SK-N-SH (cell line): ENCODE data around the gene ZNF584. TPM values are rescaled to one million over a fixed set of nuclear protein-coding genes. Genes with fewer than 3 reads are reported as not detected.

Experiments used
- CTCF ChIA-PET: fragments of 300-600, 350-600 bp; formaldehyde crosslinking; extraction: SDS; loops from one replicate; lab custom pipeline; 2021; lab: Yijun Ruan, JAX
- POLR2A ChIA-PET: fragments of 350-600 bp; sonication (Branson Sonifier 250); formaldehyde crosslinking; extraction: SDS; loops from one replicate; lab custom pipeline; 2020; ENCODE audit warnings: antibody characterized with exemption, inconsistent platforms; lab: Yijun Ruan, JAX
- DNase-seq: peaks from one replicate; pipeline ENCODE4 v3.0.0; 2012
- H2AFZ ChIP-seq: fragments of 200-600 bp; sonication (generic); 2 replicates; pipeline ENCODE4 v1.8.1; 2016; ENCODE audit warnings: antibody characterized with exemption, mild to moderate bottlenecking, low read depth
- H3F3A ChIP-seq: fragments of 200-600 bp; sonication (generic); replicated peaks from 2 replicates; pipeline ENCODE3; 2016; ENCODE audit warnings: antibody characterized with exemption, mild to moderate bottlenecking; ENCODE audit not compliant: insufficient read depth
- H3K27ac ChIP-seq, 2 experiments: fragments of 200-500 bp in 1 of 2; fragments of 200-600 bp in 1 of 2; sonication (Bioruptor generic) in 1 of 2; sonication (generic), shearing (Covaris generic) in 1 of 2; 2 replicates each; pipeline versions ENCODE4 v1.5.1 to v1.6.1; 2014 to 2016; ENCODE audit warnings: low read depth in 2 of 2, inconsistent platforms in 1 of 2, low read length in 1 of 2, mild to moderate bottlenecking in 1 of 2, mixed read lengths in 1 of 2
- H3K27me3 ChIP-seq: fragments of 200-600 bp; sonication (generic), shearing (Covaris generic); 2 replicates; pipeline ENCODE4 v1.6.1; 2016; ENCODE audit warnings: mixed run types; ENCODE audit not compliant: insufficient read depth
- H3K36me3 ChIP-seq, 2 experiments: fragments of 200-500 bp in 1 of 2; fragments of 200-600 bp in 1 of 2; sonication (Bioruptor generic) in 1 of 2; sonication (generic) in 1 of 2; replicated peaks in 1 of 2; 2 replicates each; pipeline versions ENCODE3 to v1.5.1; 2014 to 2016; ENCODE audit warnings: low read length in 1 of 2, mild to moderate bottlenecking in 1 of 2; ENCODE audit not compliant: insufficient read depth in 2 of 2, control insufficient read depth in 1 of 2
- H3K4me1 ChIP-seq, 2 experiments: fragments of 200-500 bp in 1 of 2; fragments of 200-600 bp in 1 of 2; sonication (Bioruptor generic) in 1 of 2; sonication (generic), shearing (Covaris generic) in 1 of 2; 2 replicates each; pipeline versions ENCODE4 v1.5.1 to v1.6.1; 2014 to 2016; ENCODE audit warnings: low read depth in 1 of 2, low read length in 1 of 2, mixed run types in 1 of 2; ENCODE audit not compliant: insufficient read depth in 2 of 2, control insufficient read depth in 1 of 2
- H3K4me2 ChIP-seq: fragments of 200-600 bp; sonication (generic), shearing (Covaris generic); 2 replicates; pipeline ENCODE4 v1.6.1; 2017; ENCODE audit warnings: mixed run types
- H3K4me3 ChIP-seq, 2 experiments: fragments of 200-500 bp in 1 of 2; fragments of 200-600 bp in 1 of 2; sonication (Bioruptor generic) in 1 of 2; sonication (generic), shearing (Covaris generic) in 1 of 2; 2 replicates each; pipeline versions ENCODE4 v1.5.1 to v1.8.1; 2014 to 2016; ENCODE audit warnings: low read depth in 2 of 2, inconsistent platforms in 1 of 2, low read length in 1 of 2, mild to moderate bottlenecking in 1 of 2, mixed read lengths in 1 of 2, moderate library complexity in 1 of 2
- H3K79me2 ChIP-seq: fragments of 200-600 bp; sonication (generic); 2 replicates; pipeline ENCODE4 v1.8.1; 2017; ENCODE audit warnings: mild to moderate bottlenecking; ENCODE audit not compliant: insufficient read depth
- H3K9ac ChIP-seq: fragments of 200-600 bp; sonication (generic); 2 replicates; pipeline ENCODE4 v1.6.1; 2017; ENCODE audit warnings: mixed run types
- H3K9me2 ChIP-seq: fragments of 200-600 bp; sonication (generic); 2 replicates; pipeline ENCODE4 v1.6.1; 2017; ENCODE audit warnings: mixed run types
- H3K9me3 ChIP-seq: fragments of 200-600 bp; sonication (generic); 2 replicates; pipeline ENCODE4 v1.6.1; 2017; ENCODE audit warnings: mixed run types, mild to moderate bottlenecking, moderate library complexity
- H4K20me1 ChIP-seq: fragments of 200-600 bp; sonication (generic); 2 replicates; pipeline ENCODE4 v1.6.1; 2017; ENCODE audit warnings: mild to moderate bottlenecking, mixed run types; ENCODE audit not compliant: insufficient read depth
- CHD2 ChIP-seq: fragments of 150-350 bp; IDR thresholded peaks from 2 replicates; pipeline ENCODE4 v1.6.1; 2018; ENCODE audit warnings: low read length; ENCODE audit not compliant: partially characterized antibody
- ELF1 ChIP-seq: IDR thresholded peaks from 2 replicates; pipeline ENCODE4 v1.4.0; 2012
- GABPA ChIP-seq: IDR thresholded peaks from 2 replicates; pipeline ENCODE4 v1.4.0; 2012; ENCODE audit warnings: low read depth, mild to moderate bottlenecking
- JUND ChIP-seq: IDR thresholded peaks from 2 replicates; pipeline ENCODE4 v1.4.0; 2012
- MEF2A ChIP-seq: IDR thresholded peaks from 2 replicates; pipeline ENCODE4 v1.4.0; 2012; ENCODE audit warnings: low read depth, borderline replicate concordance
- POLR2AphosphoS5 ChIP-seq: IDR thresholded peaks from 2 replicates; pipeline ENCODE4 v1.6.1; 2012; ENCODE audit warnings: low read depth, low read length
- RCOR1 ChIP-seq: fragments of 150-350 bp; IDR thresholded peaks from 2 replicates; pipeline ENCODE4 v1.6.1; 2017; ENCODE audit warnings: antibody characterized with exemption, low read length
- SIN3A ChIP-seq: IDR thresholded peaks from 2 replicates; pipeline ENCODE4 v1.6.1; 2012; ENCODE audit warnings: low read depth, mild to moderate bottlenecking, low read length, moderate library complexity, borderline replicate concordance
- YY1 ChIP-seq: IDR thresholded peaks from 2 replicates; pipeline ENCODE4 v1.4.0; 2012; ENCODE audit warnings: low read depth, mild to moderate bottlenecking
- ZBTB33 ChIP-seq: IDR thresholded peaks from 2 replicates; pipeline ENCODE4 v1.4.0; 2012; ENCODE audit warnings: low read depth, borderline replicate concordance
- WGBS: methylation state at CpG from one replicate; pipeline ENCODE4 v1.1.6; 2017; ENCODE audit warnings: low lambda C conversion rate; 5-methylcytosine and 5-hydroxymethylcytosine counted together
- polyA plus RNA-seq, 3 experiments: library from polyadenylated mRNA; depleted of rRNA; stranded (reverse); fragments of >200 nt; gene quantifications; 2 replicates each; pipeline ENCODE4 v1.2.3, GENCODE V29; 2012
- TF ChIP-seq, protein P1 (sequence below): IDR thresholded peaks from 2 replicates; pipeline ENCODE4; 2012
- TF ChIP-seq, protein P2 (sequence below): IDR thresholded peaks from 2 replicates; pipeline ENCODE4 v1.4.0; 2012; ENCODE audit warnings: low read depth, borderline replicate concordance

Gene ZNF584
- polyA plus RNA-seq, 1 of the 3 experiments (the other 2 are of a cell fraction): 9.4 TPM

DNA sequence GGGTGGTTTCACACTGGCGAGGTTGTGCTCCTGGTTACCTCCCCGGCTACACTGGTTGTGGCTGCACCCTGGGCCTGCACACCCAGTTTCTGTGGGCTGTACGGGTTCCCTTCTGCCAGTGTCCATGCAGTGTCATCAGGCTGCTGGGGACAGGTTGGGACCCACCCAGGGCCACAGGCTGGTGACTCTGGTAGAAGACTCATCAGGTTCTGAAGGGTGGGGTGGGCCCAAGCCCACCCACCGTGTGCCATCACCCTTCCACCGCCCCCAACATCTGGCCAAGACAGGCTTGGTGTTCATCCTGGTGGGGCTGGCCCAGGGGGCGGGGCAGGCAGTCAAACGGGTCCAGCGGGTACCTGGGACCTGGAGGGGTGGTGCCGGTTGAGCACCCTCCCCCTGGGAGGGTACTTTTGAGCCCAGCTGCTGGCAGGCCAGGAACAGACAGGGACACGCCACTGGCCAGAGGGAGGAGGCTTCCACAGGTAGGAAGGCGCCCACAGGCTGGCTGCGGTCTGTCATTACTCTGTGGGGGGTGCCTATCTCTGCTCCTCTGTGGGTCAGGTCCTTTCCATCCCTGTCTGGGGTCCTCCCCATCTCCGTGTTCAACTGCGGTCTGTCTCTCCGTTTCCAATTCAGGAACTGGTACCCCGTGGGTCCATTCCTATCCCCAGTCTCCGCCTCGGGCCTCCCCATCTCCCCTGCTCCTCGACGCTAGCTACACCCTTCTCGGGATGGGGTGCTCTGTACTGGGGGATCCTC lies 13.1 kb upstream of the ZNF584 start, which contains the start of gene RNF225:
RNF225 (plus strand) TSS at position 437 of the 759 bp plus-strand sequence. CDS start 434 bp downstream, outside the sequence.
- H4K20me1 ChIP-seq: peaks cover 25% of the 10 kb centered on the region
- H3K27ac ChIP-seq: no peak within 1 kb of the TSS
- ChIA-PET CTCF (interaction anchor here (0.5 kb wide), 1 partner anchor 166 kb away, joined by 3 read pairs; no protein-coding TSS in a partner anchor), POLR2A (no interaction called here)
- H3K36me3 ChIP-seq: peaks cover 35 to 36% of the 10 kb centered on the region in 2 experiments
- no peak within 1 kb of the TSS for H3K4me3 ChIP-seq
- no peak within 1 kb of the TSS for H2AFZ ChIP-seq
- 86% methylated on average over 10 of the region's 21 CpGs for whole genome bisulfite sequencing
- peaks cover 28% of the 10 kb centered on the region for H3K79me2 ChIP-seq
- H3K9me2 ChIP-seq: no peaks in the 10 kb centered on the region
- H3K4me1 ChIP-seq: peaks cover 1 to 10% of the 10 kb centered on the region in 2 experiments; a peak in 1 of 4 replicates
- H3K4me2 ChIP-seq: no peak within 1 kb of the TSS
- no peaks in the 10 kb centered on the region for H3K27me3 ChIP-seq
- H3F3A ChIP-seq: peaks cover 45% of the 10 kb centered on the region
- no peak within 1 kb of the TSS for H3K9ac ChIP-seq
- no peak for TF ChIP-seq GABPA
- peak; percentile 68; the same call in 1 of the 2 replicates for TF ChIP-seq SIN3A
- peak; percentile 24 for TF ChIP-seq CHD2
- TF ChIP-seq JUND: peak; percentile 33
- TF ChIP-seq MEF2A: no peak
- TF ChIP-seq, protein P1, sequence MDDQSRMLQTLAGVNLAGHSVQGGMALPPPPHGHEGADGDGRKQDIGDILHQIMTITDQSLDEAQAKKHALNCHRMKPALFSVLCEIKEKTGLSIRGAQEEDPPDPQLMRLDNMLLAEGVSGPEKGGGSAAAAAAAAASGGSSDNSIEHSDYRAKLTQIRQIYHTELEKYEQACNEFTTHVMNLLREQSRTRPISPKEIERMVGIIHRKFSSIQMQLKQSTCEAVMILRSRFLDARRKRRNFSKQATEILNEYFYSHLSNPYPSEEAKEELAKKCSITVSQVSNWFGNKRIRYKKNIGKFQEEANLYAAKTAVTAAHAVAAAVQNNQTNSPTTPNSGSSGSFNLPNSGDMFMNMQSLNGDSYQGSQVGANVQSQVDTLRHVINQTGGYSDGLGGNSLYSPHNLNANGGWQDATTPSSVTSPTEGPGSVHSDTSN: peak; percentile 24; the same call in 1 of the 2 replicates
- peak; percentile 65 for TF ChIP-seq POLR2AphosphoS5
- no peak for DNase-seq
- H3K9me3 ChIP-seq: no peaks in the 10 kb centered on the region

GRCh38 chr19:58395979-58396627 lies 12.3 kb upstream of the ZNF584 start:
- Histone ChIP-seq H3K9me2 (no peaks in the 10 kb centered on the region), H3K4me1 (peaks cover 6 to 15% of the 10 kb centered on the region in 2 experiments; a peak in 2 of 4 replicates), H3K4me2 (no peak overlapping the region), H3K4me3 (no peak overlapping the region), H3F3A (peaks cover 45% of the 10 kb centered on the region), H3K36me3 (peaks cover 28 to 30% of the 10 kb centered on the region in 2 experiments), H3K27ac (no peak overlapping the region), H3K9ac (no peak overlapping the region), H3K9me3 (no peaks in the 10 kb centered on the region), H4K20me1 (peaks cover 18% of the 10 kb centered on the region), H2AFZ (no peak overlapping the region), H3K79me2 (peaks cover 26% of the 10 kb centered on the region), H3K27me3 (no peaks in the 10 kb centered on the region)
- CTCF ChIA-PET: no interaction called here
- TF ChIP-seq ELF1 (peak; percentile 21; the same call in 1 of the 2 replicates), RCOR1 (no peak), ZBTB33 (no peak), YY1 (no peak)
- TF ChIP-seq, protein P1: peak; percentile 1; the same call in 1 of the 2 replicates
- TF ChIP-seq, protein P2, sequence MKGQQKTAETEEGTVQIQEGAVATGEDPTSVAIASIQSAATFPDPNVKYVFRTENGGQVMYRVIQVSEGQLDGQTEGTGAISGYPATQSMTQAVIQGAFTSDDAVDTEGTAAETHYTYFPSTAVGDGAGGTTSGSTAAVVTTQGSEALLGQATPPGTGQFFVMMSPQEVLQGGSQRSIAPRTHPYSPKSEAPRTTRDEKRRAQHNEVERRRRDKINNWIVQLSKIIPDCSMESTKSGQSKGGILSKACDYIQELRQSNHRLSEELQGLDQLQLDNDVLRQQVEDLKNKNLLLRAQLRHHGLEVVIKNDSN: no peak
- WGBS: 96% methylated on average over 74 of the region's 75 CpGs
- no peak for DNase-seq
- POLR2A ChIA-PET: no interaction called here
